HG02798 (cell line): Measurements from ENCODE around the gene SSNA1.
A peak's percentile ranks its signal among the peaks of the same experiment; 100 is the strongest.

Experiments used
- ATAC-seq: cut with Tn5 transposase; IDR thresholded peaks from one replicate; pipeline ENCODE4 v1.9.1; 2021; ENCODE audit warnings: mild to moderate bottlenecking; ENCODE audit not compliant: unreplicated experiment, poor library complexity

Gene SSNA1

DNA sequence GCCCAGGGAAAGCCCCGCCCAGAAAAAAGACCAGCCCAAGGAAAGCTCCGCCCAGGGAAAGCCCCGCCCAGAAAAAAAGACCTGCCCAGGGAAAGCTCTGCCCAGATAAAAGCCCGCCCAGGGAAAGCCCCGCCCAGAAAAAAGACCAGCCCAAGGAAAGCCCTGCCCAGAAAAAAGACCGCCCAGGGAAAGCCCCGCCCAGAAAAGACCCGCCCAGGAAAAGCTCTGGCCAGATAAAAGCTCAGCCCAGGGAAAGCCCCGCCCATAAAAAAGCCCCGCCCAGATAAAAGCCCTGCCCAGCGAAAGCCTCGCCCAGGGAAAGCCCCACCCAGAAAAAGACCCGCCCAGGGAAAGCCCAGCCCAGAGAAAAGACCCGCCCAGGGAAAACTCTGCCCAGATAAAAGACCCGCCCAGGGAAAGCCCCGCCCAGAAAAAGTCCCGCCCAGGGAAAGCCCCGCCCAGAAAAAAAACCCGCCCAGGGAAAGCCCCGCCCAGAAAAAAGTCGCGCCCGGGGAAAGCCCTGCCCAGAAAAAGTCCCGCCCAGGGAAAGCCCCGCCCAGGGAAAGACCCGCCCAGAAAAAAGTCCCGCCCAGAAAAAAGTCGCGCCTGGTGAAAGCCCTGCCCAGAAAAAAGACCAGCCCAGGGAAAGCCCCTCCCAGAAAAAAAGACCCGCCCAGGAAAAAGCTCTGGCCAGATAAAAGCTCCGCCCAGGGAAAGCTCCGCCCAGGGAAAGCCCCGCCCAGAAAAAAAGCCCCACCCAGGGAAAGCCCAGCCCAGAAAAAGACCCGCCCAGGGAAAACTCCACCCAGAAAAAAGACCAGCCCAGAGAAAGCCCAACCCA, 37.6 kb upstream of the SSNA1 start:
- peak; percentile 61 for ATAC-seq

GRCh38 chr9:137152844-137153405, 35.6 kb upstream of the SSNA1 start:
- ATAC-seq: no peak

GRCh38 chr9:137156567-137157375, 31.7 kb upstream of the SSNA1 start:
- peak; percentile 34 for ATAC-seq

- ATAC-seq: no peak
Observed at GRCh38 chr9:137157618-137158415, 30.7 kb upstream of the SSNA1 start.

DNA sequence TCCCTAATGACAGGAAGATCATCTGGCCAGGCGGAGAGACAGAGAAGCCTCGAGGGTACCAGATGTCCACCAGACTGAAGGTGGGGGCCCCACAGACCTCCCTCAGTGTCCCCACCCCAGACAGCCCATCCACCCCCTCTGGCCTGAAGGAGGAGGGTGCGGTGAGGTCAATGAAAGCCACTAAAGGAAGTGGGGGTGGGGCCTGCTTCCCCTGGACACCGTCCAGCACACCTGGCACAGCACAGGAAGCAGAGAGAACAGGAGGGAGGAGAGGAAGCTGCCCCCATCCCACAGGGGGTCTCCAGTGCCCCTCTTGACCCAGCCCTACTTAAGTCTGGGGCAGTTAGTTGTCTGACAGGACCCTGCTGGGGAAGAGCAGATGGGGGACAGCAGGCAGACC, 29.9 kb upstream of the SSNA1 start:
- ATAC-seq: no peak

GRCh38 chr9:137159105-137160053, 29.1 kb upstream of the SSNA1 start:
- ATAC-seq: no peak

DNA sequence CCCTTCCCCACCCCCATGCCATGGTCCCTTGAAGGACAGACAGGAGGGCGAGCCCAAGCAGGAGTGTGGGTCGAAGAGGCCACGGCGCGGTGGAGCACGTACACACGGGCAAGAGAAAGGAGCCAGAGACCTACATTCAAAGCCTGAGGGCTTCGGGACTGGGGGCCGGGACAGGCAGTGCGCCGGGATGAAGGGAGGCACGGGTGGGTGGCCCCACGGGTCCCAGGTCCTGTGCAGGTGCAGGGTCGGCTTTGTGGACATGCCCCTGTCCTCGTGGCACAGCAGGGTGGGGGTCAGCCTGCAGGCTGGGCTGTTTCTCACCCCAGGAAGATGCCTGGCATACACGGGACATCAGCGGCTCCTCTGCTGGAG, 28.4 kb upstream of the SSNA1 start:
- ATAC-seq: no peak

GRCh38 chr9:137160716-137161557, 27.5 kb upstream of the SSNA1 start:
- no peak for ATAC-seq

DNA sequence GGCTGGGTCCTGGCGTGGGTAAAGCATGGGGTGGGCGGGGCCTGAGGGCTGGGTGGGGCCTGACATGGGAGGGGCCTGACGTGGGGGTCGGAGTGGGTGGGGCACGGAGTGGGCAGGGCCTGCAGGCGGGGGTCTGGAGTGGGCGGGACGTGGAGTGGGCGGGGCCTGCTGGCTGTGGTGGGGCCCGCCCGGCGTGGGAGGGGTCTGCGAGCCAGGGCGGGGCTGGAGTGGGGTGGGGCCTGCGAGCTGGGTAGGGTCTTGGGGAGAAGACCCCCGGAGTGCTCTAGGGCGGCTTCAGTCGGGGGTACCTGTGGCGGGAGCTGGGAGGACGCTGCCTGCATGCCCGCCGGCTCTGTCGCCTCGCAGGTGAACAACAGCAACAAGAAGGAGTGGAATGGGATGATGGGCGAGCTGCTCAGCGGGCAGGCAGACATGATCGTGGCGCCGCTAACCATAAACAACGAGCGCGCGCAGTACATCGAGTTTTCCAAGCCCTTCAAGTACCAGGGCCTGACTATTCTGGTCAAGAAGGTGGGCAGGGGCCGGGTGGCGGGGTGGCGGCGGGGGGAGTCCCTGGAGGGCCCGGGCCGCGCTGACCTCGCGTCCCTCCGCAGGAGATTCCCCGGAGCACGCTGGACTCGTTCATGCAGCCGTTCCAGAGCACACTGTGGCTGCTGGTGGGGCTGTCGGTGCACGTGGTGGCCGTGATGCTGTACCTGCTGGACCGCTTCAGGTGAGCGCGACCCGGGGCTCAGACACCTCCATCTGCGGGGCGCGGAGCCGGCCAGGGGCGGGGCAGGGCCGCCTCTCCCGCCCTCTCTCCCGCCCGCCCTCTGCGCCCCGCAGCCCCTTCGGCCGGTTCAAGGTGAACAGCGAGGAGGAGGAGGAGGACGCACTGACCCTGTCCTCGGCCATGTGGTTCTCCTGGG, 26.7 kb upstream of the SSNA1 start:
- ATAC-seq: no peak

GRCh38 chr9:137162505-137163364, 25.7 kb upstream of the SSNA1 start:
- ATAC-seq: no peak

GRCh38 chr9:137163365-137163715, 25.1 kb upstream of the SSNA1 start:
- no peak for ATAC-seq

DNA sequence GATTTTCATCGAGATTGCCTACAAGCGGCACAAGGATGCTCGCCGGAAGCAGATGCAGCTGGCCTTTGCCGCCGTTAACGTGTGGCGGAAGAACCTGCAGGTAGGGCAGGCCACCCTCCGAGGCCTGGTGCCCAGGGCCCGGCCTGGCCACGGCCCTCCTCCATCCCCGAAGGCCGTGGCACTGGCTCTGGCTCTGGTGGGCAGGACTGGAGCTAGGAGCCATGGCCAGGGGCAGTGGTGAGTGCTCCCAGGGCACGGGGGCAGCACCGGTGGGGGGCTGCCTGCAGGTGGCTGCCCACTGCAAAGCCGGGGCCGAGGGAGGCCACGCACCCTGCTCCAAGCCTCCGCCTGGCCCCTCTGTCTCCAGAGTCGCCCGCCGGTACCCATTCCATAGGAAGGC, 24.7 kb upstream of the SSNA1 start:
- ATAC-seq: no peak

DNA sequence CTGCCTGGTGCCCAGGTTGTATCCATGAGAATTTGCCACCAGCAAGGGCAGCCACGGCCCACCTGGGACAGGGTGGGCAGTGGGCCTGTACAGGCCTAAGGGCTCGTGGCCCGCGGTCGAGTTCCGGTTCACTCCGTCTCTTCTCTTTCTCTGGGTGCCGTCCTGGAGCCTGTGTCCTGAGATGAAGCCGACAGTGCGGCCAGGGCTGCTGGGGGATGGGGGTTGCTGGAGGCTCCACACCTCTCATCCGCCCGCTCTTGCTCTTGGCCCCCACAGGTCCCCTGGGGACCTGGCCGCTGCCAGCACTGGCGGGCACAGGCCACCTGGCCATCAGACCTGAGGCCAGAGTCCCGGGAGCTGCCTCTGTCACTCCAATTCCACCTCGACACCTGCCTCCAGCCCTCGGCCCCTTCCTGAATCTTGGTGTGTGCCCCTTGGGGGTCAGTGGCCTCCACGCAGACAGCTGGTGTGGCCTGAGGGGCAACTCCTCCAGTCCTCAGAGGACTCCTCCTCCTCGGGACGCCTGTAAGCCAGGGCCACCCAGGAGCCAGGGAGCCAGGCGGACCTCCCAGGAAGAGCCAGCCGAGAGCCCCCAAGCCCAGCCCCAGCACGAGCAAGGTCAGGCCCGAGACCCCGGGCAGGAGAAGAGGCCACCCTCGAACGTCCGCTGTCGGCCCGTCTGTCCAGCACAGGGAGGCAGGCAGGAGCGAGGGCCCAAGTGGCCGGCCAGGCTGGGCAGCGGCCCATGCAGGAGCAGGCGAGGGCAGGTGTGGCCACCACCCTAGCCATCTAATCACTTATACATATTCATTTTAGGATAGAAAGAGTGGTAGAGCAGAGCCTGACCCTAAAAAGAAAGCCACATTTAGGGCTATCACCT, 23.9 kb upstream of the SSNA1 start:
- ATAC-seq: no peak

- no peak for ATAC-seq
Observed at GRCh38 chr9:137165250-137165836, 23.1 kb upstream of the SSNA1 start.
